ENCODE data around the gene TMEM121.

Gene TMEM121

DNA sequence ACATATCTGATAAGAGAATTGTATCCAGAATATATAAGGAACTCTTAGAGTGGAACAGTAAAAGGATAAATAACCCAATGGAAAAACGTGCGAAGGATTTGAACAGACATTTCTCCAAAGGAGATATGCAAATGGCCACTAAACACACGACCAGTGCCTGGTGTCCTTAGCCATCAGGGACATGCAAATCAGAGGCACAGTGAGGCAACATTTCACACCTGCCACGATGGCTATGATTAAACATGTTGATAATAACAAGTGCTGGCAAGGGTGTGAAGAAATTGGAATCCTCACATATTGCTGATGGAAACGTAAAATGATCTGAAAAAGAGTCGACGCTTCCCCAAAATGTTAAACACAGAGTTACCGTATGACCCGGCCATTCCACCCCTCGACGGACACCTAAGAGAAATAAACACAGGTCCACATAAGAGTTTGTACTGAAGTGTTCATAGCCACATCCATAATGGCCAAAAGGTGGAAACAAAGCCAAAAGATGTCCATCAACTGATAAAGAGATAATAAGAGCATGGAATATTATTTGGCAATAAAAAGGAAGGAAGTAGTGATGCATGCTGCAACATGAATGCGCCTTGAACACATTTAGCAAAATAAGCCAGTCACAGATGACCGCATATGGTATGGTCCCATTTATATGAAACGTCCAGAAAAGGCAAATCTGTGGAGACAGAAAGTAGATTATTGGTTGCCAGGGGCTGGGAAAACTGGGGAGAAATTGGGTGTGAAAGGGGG lies 6.3 kb upstream of the TMEM121 start:
- no peak for DNase-seq (ENCODE audit: low read depth)
- TF ChIP-seq, protein P1, sequence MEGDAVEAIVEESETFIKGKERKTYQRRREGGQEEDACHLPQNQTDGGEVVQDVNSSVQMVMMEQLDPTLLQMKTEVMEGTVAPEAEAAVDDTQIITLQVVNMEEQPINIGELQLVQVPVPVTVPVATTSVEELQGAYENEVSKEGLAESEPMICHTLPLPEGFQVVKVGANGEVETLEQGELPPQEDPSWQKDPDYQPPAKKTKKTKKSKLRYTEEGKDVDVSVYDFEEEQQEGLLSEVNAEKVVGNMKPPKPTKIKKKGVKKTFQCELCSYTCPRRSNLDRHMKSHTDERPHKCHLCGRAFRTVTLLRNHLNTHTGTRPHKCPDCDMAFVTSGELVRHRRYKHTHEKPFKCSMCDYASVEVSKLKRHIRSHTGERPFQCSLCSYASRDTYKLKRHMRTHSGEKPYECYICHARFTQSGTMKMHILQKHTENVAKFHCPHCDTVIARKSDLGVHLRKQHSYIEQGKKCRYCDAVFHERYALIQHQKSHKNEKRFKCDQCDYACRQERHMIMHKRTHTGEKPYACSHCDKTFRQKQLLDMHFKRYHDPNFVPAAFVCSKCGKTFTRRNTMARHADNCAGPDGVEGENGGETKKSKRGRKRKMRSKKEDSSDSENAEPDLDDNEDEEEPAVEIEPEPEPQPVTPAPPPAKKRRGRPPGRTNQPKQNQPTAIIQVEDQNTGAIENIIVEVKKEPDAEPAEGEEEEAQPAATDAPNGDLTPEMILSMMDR (IDR thresholded peaks at IDR 0.05; ENCODE audit: low read depth, low read length, missing control alignments) = no peak
- no peak overlapping the region for H3K4me3 ChIP-seq (ENCODE audit: low read depth, low read length)
- in situ Hi-C loops (cut with HindIII; ENCODE audit: low sequenced_read_pairs) = no loop called here

DNA sequence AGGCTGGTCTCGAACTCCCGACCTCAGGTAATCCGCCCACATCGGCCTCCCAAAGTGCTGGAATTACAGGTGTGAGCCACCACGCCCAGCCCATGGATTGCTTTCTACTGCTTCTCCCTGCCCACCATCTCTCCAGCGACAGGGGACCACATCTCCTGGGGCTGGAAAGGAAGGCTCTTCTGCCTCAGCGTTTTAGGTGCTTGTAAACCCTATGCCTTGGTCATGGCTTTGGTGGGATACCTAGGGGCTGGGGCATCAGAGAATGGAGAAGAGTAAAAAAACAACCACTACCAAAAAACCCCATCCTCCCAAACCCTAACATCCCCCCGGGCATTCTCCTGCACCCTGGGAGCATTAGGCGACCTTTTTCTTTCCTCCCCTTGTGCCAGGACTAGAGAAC lies 1.1 kb upstream of the TMEM121 start:
- TF ChIP-seq, protein P1 (IDR thresholded peaks at IDR 0.05; ENCODE audit: low read depth, low read length, missing control alignments) = no peak
- DNase-seq (ENCODE audit: low read depth) = no peak
- in situ Hi-C loops (cut with HindIII; ENCODE audit: low sequenced_read_pairs) = no loop called here
- H3K4me3 ChIP-seq (ENCODE audit: low read depth, low read length) = no peak overlapping the region

DNA sequence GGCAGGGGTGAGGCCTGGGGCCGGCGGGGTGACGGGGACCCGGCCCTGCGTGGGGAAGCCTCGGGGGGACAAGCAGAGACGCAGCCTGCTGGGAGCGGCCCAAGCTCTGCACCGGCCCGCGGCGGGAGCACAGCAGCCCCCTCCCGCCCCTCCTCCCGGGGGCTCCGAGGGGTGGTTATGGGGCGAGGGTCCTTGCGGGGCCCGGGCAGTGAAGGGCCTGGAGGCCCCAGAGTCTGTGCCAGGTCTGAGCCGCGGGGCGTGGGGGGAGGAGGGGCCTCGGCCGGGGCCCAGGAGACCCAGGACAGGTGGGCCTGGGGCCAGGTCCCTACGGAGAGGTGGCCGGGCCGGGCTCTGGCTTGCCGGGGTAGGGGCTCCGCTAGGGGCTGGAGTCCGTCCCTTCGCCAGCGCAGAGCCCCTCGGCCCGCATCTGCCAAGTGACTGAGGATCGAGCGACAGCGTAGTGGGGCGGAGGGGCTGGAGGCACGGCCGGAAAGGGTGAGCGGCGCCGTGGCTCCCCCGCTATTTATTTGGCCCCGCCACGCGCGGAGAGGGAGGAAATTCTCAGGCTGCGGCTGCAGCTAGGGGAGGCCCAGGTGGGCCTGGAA lies 495 bp downstream of the TMEM121 start:
- in situ Hi-C loops (cut with HindIII; ENCODE audit: low sequenced_read_pairs) = no loop called here
- DNase-seq (ENCODE audit: low read depth) = no peak
- peak overlapping the region; percentile 50 for H3K4me3 ChIP-seq (ENCODE audit: low read depth, low read length)
- TF ChIP-seq, protein P1 (IDR thresholded peaks at IDR 0.05; ENCODE audit: low read depth, low read length, missing control alignments) = no peak

DNA sequence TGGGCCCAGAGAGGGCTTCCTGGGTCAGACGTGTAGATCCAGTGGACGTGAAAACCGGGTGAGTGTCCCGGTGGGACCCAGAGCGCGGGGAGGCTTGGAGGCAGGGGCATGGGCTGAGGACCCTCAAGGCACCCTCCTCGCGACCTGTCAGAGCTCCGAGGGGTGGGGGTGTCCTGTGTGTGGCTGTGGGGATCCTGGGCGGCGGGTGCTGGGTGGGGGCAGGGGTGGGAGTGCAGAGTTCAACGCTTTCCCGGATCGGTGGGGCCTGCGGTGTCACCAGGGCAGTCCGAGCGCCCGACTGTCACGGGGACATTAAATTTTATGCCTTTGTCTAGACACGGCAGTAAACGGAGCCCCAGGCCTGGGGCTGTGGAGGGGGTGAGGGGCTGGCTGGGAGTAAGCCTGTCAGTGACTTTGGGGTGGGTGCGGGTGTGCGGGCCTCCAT lies 1.0 kb downstream of the TMEM121 start:
- TF ChIP-seq, protein P1 (IDR thresholded peaks at IDR 0.05; ENCODE audit: low read depth, low read length, missing control alignments) = no peak
- peak overlapping the region; percentile 50 for H3K4me3 ChIP-seq (ENCODE audit: low read depth, low read length)
- no peak for DNase-seq (ENCODE audit: low read depth)
- in situ Hi-C loops (cut with HindIII; ENCODE audit: low sequenced_read_pairs) = no loop called here

DNA sequence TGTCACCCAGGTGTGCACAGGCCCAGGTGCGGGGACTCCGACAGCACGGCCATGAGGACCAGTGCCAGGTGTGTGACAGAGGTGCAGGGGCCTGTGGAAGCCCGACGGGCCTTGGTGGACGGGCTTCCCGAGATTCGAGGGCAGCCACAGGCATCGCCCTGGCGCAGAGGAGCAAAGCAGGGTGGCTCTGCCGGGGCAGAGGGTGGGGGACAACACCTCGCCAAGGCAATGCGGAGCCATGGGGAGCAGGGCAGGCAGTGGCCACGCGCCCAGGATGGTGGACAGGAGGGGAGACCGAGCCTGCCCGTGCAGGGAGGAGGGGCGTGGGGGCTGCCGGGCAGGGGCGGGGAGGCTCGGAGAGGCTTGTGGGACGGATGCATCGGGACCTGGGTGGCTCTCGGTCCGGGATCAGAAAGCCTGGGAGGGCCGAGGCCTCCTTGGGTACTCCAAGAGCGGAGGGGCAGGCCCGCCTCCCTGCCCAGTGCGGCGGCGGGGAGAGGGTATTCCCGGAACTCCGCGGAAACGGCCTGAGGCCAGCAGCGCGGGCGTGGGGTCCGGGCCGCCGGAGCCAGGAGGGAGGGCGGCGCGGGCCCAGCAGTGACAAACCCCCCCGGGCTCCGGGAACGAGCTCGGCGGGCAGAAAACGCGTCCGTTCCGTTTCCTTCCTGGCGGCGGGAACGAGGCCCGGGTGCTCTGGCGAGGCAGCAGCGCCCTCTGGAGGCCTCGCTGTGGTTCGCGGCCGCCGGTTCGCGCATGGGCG lies 1.6 kb downstream of the TMEM121 start:
- DNase-seq (ENCODE audit: low read depth) = peak; percentile 16

More for the DNA sequence above, 1.6 kb downstream of the TMEM121 start:
- peak overlapping the region; percentile 50 for H3K4me3 ChIP-seq (ENCODE audit: low read depth, low read length)
- in situ Hi-C loops (cut with HindIII; ENCODE audit: low sequenced_read_pairs) = no loop called here
- TF ChIP-seq, protein P1 (IDR thresholded peaks at IDR 0.05; ENCODE audit: low read depth, low read length, missing control alignments) = peak; percentile 72

All from astrocyte of the cerebellum (primary cell).